ENCODE results near the gene FAM78A.

Gene FAM78A

DNA sequence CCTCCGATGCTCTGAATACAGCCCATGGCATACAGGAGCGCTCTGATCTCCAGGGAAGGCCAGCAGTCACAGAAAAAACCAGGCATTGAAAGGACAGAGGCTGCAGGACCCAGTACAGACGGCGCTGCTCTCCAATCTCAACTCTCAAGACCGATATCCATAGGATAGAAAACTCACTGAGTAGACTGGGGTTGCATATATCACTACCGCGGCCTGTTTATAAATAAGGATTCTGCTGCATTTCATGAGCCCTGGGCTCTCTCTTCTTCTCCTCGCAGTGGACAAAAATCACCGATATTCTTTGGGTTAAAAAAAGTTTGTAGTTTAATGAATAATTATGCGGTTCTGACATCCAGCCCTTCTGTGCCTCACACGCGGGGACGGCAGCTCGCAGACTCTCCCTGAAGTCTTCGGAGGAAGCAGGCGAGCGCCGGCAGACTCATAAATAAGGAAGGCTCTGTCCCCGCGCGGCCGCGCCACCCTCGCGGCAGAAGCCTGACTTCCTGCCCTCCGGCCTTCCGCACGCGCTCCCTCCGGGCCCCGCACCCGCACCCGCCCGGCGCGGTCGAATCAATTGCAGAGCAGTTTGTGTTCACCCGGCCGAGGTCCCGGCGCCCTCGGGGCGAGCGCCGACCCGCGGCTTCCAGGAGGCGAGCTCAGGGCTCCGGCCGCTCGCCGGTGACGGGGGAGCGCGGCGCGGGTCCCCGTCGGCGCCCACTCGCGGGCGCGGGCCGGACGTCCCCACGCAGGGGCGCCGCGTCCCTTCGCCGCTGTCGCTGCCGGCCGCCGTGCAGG lies at the start of gene FAM78A:
Gene FAM78A (minus strand): TSS at position 417 of the 795 bp plus-strand sequence. CDS start 331 bp downstream, at position 86.
- no peak for DNase-seq (ENCODE audit: low read depth)

GRCh38 chr9:131324736-131325679 lies 48.7 kb upstream of the FAM78A start:
- no peak for DNase-seq (ENCODE audit: low read depth)

DNA sequence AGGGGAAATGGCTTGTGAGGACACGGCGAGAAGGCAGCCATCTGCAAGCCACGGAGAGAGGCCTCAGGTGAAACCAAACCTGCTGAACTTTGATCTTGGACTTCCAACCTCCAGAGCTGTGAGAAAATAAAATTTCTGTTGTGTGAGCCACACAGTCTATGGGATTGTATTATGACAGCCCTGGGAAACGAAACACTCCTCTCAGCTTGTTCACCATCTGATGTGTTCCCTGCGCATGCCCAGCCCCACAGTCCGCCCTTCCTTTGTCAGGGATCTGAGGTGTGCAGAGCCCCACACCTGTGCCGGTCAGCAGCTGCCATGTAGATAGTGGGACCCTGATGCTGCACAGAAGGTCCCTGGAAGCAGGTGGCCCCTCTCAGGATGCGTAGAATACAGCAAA lies 47.3 kb upstream of the FAM78A start:
- DNase-seq (ENCODE audit: low read depth), result no peak

DNA sequence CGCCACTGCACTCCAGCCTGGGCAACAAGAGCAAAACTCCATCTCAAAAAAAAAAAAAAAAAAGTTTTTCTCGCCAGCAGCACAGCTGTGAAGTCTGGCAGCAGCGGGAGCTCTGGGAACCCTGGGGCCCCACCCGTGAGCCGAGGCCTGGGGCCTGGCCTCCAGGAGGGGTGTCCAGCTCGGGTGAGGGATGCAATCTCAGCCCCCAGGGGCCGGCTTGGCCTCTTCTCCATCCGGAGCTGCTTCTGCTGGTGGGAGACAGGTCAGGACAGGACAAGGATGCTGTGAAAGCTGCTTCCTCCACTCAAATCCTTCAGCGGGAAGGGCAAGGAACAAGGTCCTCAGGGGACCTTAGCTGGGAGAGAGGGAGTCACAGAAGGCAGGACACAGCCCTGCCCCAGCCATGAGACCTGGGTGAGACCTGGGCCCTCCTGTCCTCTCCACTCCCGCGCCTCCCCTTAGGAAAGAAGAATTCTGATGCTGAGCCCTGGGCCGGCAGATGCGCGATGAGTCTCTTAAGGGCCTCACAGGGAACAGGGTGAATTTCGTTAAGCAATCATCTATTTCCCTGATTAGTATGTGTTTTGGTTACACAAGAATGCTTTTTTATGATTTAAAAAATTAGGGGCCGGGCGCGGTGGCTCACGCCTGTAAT lies 43.8 kb upstream of the FAM78A start:
- DNase-seq (ENCODE audit: low read depth), result no peak

DNA sequence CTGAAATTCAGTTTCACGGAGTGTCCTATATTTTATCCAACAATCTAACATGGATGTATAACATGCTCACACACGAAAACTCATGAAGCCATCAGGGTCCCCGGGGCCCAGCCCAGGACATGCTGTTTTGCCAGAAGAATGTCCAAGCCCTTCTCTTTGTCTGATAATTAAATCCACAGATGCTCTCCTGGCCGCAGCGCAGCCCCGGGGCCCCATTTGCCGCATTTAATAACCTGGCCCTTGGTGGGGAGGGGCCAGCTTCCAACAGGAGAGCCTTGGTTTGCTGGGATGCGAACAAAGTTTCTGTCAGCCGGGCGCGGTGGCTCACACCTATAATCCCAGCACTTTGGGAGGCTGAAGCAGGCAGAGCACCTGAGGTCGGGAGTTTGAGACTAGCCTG lies 43.2 kb upstream of the FAM78A start:
- no peak for DNase-seq (ENCODE audit: low read depth)

DNA sequence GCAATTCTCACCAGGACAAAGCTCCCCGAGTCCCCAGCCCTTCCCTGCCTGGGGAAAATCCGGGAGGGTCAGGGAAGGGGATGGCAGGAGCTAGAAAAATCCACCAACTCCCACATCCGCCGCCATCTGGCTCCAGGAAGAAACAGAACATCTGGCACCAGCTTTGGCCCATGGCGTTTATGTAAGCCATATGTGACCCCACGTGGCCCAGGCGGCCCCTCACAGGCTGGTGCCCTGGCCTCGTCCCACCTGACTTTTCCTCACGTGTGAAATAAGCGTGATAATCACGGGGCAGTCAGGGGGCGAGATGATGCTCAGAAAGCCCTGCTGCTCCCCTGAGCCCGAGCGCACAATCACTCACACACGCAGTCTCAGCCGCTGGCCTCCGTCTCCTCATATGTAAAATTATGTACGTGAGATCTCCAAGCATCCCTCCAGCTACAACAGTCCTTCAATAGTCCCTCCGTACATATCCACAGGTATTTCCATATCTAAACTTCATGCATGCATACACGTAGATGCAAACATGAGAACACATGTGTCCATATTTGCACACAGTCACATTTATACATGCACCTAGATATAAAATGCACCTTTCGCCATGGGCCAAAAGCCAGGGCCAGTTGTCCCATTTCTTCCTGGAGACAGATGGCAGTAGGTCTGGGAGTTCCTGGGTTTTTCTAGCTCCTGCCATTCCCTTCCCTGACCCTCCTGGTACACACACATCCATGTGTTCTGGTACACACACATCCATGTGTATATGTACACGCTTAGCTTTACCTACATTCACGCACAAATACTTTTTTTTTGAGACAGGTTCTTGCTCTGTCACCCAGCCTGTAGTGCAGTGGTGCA lies 42.1 kb upstream of the FAM78A start:
- DNase-seq (ENCODE audit: low read depth), result no peak

- no peak for DNase-seq (ENCODE audit: low read depth)
Measured at GRCh38 chr9:131312822-131313770, 36.8 kb upstream of the FAM78A start.

- DNase-seq (ENCODE audit: low read depth), result no peak
Measured at GRCh38 chr9:131312246-131312645, 35.9 kb upstream of the FAM78A start.

GRCh38 chr9:131310833-131311554 lies 34.7 kb upstream of the FAM78A start:
- DNase-seq (ENCODE audit: low read depth), result no peak

DNA sequence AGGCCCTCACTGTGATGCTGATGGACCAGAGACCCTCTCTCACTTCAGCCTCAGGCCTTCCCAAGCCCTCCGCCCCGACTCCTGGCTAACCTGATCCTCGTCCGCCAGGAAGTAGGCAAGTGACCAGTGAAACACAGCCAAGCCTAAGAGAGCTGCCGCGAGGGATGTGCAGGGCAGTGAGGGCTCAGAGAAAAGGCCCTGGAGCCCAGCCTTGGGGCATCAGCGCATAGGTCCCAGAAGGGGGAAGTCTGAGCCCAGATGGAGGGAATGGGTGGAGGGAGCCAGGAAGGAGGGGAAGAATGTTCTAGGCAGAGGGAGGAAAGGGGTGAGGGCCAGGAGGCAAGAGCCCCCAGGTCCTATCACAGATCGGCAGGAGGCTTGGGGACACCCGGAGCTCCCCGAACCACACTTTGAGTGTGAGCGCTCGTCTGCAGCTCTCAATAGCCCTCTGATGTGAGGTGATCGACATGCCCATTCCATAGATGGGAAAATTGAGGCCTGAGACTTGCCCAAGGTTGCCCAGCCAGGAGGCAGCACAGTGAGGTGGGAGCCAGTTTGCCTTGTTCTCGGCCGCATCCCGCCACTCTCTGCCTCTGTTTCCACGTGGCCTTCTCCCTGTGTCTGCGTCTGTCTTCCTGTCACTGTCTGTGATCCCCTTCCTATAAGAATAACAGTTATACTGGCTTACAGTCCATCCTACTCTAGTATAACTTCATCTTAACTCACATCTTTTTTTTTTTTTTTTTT lies 33.4 kb upstream of the FAM78A start:
- DNase-seq (ENCODE audit: low read depth), result no peak

DNA sequence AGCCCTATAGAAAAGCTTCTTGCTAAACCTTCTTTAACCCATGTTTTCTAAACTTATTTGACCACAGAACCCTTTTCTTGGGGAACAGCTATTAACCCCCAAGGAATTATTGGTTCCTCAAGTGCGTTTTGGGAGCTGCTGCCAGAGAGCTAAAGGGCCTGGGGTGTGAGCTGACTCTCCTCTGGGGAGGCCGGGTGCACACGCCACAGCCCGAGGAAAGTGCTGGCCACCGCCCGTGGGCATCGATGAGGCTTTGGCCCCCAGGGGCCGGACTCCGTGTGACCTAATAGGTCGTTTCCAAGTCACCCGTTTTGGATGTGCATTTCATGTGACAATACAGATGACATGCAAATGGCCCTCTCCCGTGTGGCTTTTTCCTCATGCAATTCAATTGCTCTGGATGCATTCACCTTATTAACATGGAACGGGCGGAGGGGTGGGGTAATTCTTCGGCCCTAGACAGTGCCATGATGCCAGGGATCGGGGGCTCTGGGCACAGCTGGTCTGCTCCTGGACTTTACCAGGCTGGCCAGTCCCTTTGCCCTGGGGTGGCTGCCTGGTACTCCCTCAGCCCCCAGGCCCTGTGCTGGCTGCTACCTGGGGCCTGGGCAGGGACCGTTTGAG lies 32.7 kb upstream of the FAM78A start:
- no peak for DNase-seq (ENCODE audit: low read depth)

GRCh38 chr9:131308452-131308851 lies 32.1 kb upstream of the FAM78A start:
- DNase-seq (ENCODE audit: low read depth), result no peak

- DNase-seq (ENCODE audit: low read depth), result no peak
Measured at GRCh38 chr9:131307974-131308373, 31.7 kb upstream of the FAM78A start.

DNA sequence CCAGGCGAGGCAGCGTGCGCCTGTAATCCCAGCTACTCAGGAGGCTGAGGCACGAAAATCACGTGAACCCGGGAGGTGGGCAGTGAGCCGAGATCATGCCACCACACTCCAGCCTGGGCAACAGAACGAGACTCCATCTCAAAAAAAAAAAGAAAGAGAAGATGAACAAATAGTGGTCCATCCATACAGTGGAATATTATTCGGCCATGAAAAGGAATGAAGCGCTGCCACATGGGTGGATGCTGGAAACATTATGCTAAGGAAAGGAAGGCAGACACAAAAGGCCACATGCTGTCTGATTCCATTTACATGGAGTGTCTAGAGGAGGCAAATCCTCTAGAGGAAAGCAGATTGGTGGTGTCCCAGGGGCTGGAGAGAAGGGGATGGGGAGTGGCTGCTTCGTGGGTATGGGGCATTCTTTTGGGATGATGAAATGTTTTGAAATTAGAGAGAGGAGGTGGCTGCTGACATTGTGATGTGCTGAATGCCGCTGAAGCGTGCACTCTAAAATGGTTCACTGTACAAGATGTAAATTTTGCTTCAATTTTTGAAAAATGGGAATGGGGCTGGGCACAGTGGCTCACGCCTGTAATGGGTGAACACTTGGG lies 30.2 kb upstream of the FAM78A start:
- no peak for DNase-seq (ENCODE audit: low read depth)

- no peak for DNase-seq (ENCODE audit: low read depth)
Measured at GRCh38 chr9:131304676-131305355, 28.5 kb upstream of the FAM78A start.

GRCh38 chr9:131303381-131304321 lies 27.3 kb upstream of the FAM78A start:
- no peak for DNase-seq (ENCODE audit: low read depth)
